Sciatic nerve (tissue), 2 donors: ENCODE data around the gene GUCA1A. TPM values are rescaled to one million over a fixed set of nuclear protein-coding genes. Genes with fewer than 3 reads are reported as not detected.

ENCODE experiments used
- ATAC-seq: fragments of 200-7000 bp; cut with Tn5 transposase; one replicate; pipeline ENCODE4 v1.9.1; 2020; ENCODE audit warnings: mild to moderate bottlenecking, moderate library complexity
- DNase-seq: peaks from one replicate; pipeline ENCODE4 v3.0.0-alpha.2; 2020; ENCODE audit warnings: low spot score
- intact Hi-C: fragments of 100-400 bp; cut with DNase I; formaldehyde crosslinking; loops from one replicate; pipeline ENCODE4 v1.14.2; 2022
- total RNA-seq: library from RNA; stranded (reverse); fragmentation: NEBNext Ultra II Directional; extraction: Animal tissue kit (Norgen Biotek cat#: 25700); gene quantifications from one replicate; pipeline ENCODE4 v1.2.1, GENCODE V29; 2021
- donor health status: DM: no; HTN: no; CAD: no.
- donor health status: DM: no; HTN: no; CAD: no.

The GUCA1A gene
- total RNA-seq = not detected

- DNase-seq (no peak), ATAC-seq (no peak)
- intact Hi-C loops = no loop called here
Measured at GRCh38 chr6:42173101-42173500, at the start of gene GUCA1A. Gene GUCA1A (plus strand): TSS chr6:42173364. CDS start chr6:42173614, 250 bp downstream.

DNA sequence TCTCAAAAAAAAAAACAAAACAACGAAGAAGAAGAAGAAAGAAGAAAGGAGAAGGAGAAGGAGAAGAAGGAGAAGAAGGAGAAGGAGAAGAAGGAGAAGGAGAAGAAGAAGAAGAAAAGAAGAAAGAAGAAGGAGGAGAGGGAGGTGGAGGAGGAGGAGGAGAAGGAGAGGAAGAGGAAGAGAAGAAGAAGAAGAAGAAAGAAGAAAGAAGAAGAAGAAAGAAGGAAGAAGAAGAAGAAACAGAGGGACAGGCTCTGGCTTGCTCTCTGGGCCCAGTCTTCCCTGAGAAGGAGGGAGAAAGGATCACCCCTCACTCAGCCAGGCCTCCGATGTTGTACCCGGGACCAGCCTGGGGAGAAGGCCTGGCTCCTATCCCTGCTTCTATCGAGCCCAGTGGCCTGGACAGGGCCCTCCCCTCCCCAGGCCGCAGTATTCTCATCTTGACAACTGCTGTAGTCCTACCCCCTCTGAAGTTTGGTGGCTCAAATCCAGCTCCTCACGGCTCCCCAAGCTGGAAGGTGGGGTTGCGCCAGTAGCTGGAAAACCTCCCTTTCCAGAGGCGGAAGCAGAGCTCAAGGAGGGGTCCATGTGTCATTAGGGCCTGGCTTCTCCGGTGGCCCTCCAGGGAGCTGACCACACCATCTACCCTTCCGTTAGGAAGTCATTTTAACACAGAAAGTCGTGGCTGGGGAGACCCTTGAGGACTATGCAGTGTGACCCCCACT is 49.6 kb upstream of the GUCA1A start:
- DNase-seq (no peak), ATAC-seq (peak; percentile 22)
- intact Hi-C loops = no loop called here

GRCh38 chr6:42124223-42124836 is 48.8 kb upstream of the GUCA1A start:
- intact Hi-C loops = no loop called here
- ATAC-seq (peak; percentile 35), DNase-seq (no peak)

DNA sequence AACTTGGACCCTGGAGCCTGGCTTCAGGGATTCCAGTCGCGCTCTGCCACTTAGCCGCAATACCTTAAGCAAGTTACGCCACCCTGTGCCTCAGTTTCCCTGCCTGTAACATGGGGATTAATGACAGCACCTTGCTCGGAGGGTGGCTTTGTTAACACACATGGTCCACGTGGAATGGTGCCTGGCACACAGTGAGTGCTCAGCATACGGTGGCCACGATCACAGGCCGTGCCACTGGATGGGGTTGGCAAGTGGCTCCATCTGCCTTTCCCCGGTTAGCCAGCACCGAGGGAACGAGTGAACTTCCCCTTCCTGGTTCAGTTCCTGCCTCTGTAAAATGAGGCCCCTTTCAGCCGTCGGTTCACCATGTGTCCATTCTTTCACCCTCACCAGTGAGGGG is 47.9 kb upstream of the GUCA1A start:
- DNase-seq = no peak
- intact Hi-C loops = no loop called here
- ATAC-seq = no peak

- intact Hi-C loops = no loop called here
- ATAC-seq (no peak), DNase-seq (no peak)
Measured at GRCh38 chr6:42125663-42126062, 47.5 kb upstream of the GUCA1A start.

- DNase-seq (no peak), ATAC-seq (no peak)
- intact Hi-C loops = no loop called here
Measured at GRCh38 chr6:42128460-42129359, 44.5 kb upstream of the GUCA1A start.

DNA sequence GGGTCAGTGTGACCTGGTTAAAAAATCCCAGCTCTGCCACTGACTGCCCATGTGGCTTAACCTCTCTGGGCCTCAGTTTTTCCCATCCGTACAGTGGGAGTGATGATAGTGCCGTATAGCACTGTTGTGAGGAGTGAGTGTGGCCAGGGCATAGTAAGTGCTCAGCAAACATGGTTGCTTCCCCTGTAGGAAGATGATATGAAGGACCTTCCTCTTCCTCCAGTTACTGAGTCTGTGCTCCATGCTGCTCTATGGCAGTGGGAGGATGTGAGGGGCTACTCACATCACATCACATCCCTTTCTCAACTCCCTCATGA is 43.8 kb upstream of the GUCA1A start:
- DNase-seq = no peak
- ATAC-seq = no peak
- intact Hi-C loops = no loop called here

DNA sequence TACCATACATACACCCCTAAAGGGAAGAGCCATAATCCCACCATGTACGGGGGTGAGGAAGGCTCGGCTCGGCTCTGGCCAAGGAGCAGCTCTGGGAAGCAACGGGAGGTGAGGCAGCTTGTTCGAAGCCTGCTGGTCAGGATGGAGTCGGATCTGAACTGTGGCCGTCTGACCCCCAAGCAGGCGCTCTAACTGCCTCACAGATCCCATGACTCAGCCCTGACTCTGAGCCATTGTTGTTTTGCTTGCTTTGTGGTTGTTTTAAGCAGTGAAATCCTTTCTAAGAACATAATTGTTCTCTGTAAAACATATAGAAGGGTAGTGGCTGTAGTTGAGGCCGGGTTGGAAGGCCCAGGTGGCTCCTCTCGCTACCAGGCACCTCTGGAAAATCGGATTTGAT is 41.6 kb upstream of the GUCA1A start:
- no peak for DNase-seq

GRCh38 chr6:42133926-42134325 is 39.2 kb upstream of the GUCA1A start:
- ATAC-seq = no peak
- intact Hi-C loops = no loop called here

More for the DNA sequence above, 41.6 kb upstream of the GUCA1A start:
- intact Hi-C loops = no loop called here
- ATAC-seq = no peak

DNA sequence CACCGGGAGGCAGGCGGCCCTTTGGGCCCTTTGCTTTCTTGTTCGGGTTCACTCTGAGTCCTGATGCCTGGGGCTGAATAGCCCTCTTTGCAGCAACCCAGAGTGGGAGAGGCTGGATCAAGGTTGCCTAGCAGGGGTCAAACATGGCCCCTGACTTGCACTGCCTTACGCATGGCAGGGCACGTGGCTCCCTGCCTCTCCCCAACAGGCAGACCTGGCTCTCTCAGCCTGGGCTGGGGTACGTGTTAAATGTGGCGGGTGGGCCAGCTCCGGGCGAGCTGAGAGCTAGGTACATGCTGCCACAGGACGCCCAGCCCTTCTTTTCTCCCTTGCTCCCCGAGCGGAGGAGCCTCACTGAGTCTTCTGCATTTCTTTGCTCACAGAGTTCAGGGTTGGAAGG is 38.0 kb upstream of the GUCA1A start:
- intact Hi-C loops = no loop called here
- DNase-seq (no peak), ATAC-seq (no peak)

More at GRCh38 chr6:42133926-42134325, 39.2 kb upstream of the GUCA1A start:
- no peak for DNase-seq

DNA sequence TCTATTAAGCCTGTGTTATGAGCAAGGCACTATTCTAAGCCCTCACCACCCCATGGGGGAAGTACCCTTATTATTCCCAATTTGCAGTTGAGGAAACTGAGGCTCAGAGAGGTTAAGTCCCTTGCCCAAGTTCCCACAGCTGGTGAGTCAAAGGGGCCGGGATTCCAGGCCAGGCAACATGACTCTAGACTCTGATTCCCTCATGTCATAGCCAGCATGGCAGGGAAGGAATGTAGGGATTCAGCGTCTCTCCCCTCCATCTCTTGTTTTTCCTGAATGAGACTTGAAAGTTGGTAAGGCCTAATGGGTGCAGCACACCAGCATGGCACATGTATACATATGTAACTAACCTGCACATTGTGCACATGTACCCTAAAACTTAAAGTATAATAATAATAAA is 37.4 kb upstream of the GUCA1A start:
- no peak for ATAC-seq
- intact Hi-C loops = loop anchor here (2.0 kb wide), 1 partner anchor 35 kb away; no protein-coding TSS in a partner anchor
- DNase-seq = no peak

- no peak for DNase-seq
- intact Hi-C loops = loop anchor here (2.0 kb wide), 1 partner anchor 36 kb away; no protein-coding TSS in a partner anchor
- no peak for ATAC-seq
Measured at GRCh38 chr6:42136508-42137193, 36.5 kb upstream of the GUCA1A start.

- DNase-seq (no peak), ATAC-seq (no peak)
- intact Hi-C loops = loop anchor here (2.0 kb wide), 1 partner anchor 36 kb away; no protein-coding TSS in a partner anchor
Measured at GRCh38 chr6:42137194-42137753, 35.9 kb upstream of the GUCA1A start.

DNA sequence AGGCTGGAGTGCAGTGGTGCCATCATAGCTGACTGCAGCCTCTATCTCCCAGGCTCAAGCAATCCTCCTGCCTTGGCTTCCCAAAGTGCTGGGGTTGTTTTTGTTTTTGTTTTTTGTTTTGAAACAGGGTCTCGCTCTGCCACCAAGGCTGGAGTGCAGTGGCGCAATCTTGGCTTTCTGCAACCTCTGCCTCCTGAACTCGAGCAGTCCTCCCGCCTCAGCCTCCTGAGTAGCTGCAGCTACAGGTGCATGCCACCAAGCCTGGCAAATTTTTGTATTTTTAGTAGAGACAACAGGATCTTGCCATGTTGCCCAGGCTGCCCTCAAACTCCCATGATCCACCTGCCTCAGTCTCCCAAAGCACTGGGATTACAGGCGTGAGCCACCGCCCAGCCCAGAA is 35.0 kb upstream of the GUCA1A start:
- DNase-seq = no peak
- no peak for ATAC-seq
- intact Hi-C loops = no loop called here

GRCh38 chr6:42138630-42139619 is 34.2 kb upstream of the GUCA1A start:
- DNase-seq (no peak), ATAC-seq (no peak)
- intact Hi-C loops = no loop called here

DNA sequence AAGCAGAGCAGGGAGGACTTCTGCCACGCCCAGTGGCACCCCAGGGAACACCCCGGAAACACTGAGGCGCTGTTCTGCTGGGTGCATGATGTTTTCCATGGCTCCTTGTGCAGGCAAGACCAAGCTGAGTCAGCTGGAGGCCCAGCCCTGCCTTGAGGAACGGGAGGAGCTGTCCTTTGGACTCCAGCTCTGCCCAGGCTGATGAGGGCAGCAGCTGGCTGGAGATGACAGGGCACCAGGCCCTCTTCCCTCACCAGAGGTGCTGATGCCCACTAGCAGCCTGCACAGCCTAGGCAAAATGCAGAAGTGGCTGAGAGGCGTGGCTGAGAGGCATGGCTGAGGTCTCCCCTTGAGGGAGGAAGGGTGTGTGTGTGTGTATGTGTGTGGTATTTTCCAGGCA is 33.1 kb upstream of the GUCA1A start:
- intact Hi-C loops = no loop called here
- DNase-seq = no peak
- no peak for ATAC-seq

- DNase-seq (no peak), ATAC-seq (peak; percentile 20)
- intact Hi-C loops = no loop called here
Measured at GRCh38 chr6:42140756-42141602, 32.2 kb upstream of the GUCA1A start.
